Liver (tissue), 3 donors: ENCODE measurements around the gene MRPS24.

Source experiments
- JUND ChIP-seq, 2 donors: IDR thresholded peaks; 2 replicates each; pipeline ENCODE4 v1.6.1; 2016; ENCODE audit warnings: antibody characterized with exemption in 2 of 2
- RAD21 ChIP-seq, 2 donors: IDR thresholded peaks; 2 replicates each; pipeline ENCODE4 v1.6.1; 2016; ENCODE audit warnings: antibody characterized with exemption in 2 of 2, mild to moderate bottlenecking in 2 of 2
- TF ChIP-seq, protein P1 (sequence below): fragments of 150-350 bp; IDR thresholded peaks from 2 replicates; pipeline ENCODE4 v1.5.1; 2017; ENCODE audit warnings: improper control_type of control experiment, low read depth, low read length; ENCODE audit not compliant: missing input control
- donor health status: healthy.
- donor health status: healthy.

DNA sequence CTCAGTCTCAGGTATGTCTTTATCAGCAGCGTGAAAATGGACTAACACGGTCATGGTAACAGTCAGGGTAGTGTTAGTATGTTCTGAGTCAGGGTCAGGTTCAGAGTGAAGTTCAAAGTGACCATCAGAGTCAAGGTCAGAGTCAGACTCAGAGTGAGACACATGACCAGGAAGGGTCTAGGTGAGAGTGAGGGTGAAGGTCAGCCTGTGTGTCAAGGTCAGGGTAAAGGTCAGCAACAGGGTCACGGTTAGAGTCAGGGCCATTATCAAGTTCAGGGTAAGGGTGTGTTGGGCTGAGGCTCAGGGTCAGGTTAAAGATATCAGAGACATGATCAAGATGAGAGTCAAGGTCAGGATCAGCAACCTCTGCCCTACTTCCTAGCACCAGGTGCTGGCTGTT, 4.0 kb downstream of the MRPS24 start:
- TF ChIP-seq RAD21 (IDR thresholded peaks at IDR 0.05) (no peak), JUND (IDR thresholded peaks at IDR 0.05) (no peak)
- TF ChIP-seq, protein P1, sequence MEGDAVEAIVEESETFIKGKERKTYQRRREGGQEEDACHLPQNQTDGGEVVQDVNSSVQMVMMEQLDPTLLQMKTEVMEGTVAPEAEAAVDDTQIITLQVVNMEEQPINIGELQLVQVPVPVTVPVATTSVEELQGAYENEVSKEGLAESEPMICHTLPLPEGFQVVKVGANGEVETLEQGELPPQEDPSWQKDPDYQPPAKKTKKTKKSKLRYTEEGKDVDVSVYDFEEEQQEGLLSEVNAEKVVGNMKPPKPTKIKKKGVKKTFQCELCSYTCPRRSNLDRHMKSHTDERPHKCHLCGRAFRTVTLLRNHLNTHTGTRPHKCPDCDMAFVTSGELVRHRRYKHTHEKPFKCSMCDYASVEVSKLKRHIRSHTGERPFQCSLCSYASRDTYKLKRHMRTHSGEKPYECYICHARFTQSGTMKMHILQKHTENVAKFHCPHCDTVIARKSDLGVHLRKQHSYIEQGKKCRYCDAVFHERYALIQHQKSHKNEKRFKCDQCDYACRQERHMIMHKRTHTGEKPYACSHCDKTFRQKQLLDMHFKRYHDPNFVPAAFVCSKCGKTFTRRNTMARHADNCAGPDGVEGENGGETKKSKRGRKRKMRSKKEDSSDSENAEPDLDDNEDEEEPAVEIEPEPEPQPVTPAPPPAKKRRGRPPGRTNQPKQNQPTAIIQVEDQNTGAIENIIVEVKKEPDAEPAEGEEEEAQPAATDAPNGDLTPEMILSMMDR = no peak
